Activated CD4-positive, alpha-beta T cell treated with anti-CD3 and anti-CD28 coated beads, Interleukin-2, amount 10 ng/mL, durations not matched to agents 24 days and 14 days (primary cell): ENCODE measurements around the gene TMPRSS11E. TPM values are rescaled to one million over a fixed set of nuclear protein-coding genes. Genes with fewer than 3 reads are reported as not detected.

Experiments
- DNase-seq: peaks from one replicate; pipeline ENCODE4 v3.0.0; 2022
- H3K27ac Mint-ChIP-seq: one replicate; pipeline ENCODE4 v1.8.0; 2022; ENCODE audit warnings: mild to moderate bottlenecking, mixed read lengths
- H3K27me3 Mint-ChIP-seq: one replicate; pipeline ENCODE4 v1.8.0; 2022; ENCODE audit warnings: mixed read lengths
- H3K36me3 Mint-ChIP-seq: one replicate; pipeline ENCODE4 v1.8.0; 2022; ENCODE audit warnings: low read depth, mild to moderate bottlenecking, mixed read lengths
- H3K4me1 Mint-ChIP-seq: one replicate; pipeline ENCODE4 v1.8.0; 2021; ENCODE audit warnings: mixed read lengths
- H3K4me3 Mint-ChIP-seq: one replicate; pipeline ENCODE4 v1.8.0; 2022; ENCODE audit warnings: mild to moderate bottlenecking, moderate library complexity, mixed read lengths
- H3K9me3 Mint-ChIP-seq: one replicate; pipeline ENCODE4 v1.8.0; 2021; ENCODE audit warnings: mixed read lengths
- intact Hi-C: fragments of 100-400 bp; cut with micrococcal nuclease; formaldehyde crosslinking; loops from one replicate; pipeline ENCODE4 v1.15.1; 2023
- total RNA-seq: library from RNA; stranded (reverse); gene quantifications from 2 replicates; pipeline ENCODE4 v1.2.3, GENCODE V29; 2022

The TMPRSS11E gene
- total RNA-seq, 1 donor from 2014 or later: not detected

DNA sequence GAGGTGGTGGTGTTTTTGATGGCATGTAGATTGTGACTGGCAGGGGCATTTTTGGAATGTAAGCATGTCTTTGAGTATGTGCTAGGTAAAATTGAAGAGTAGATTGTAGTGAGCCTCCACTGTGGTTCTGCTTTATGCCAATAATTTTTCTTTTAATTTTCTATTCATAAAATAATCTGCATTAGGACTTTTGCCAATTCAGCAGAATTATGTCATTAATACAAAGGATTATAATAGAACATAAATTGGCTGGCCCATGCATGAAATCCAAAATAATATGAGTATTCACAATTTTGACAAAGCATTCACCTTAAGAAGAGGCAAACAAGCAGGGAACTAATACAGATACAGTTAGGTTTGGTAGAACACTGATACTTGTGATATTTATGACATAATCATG is 14.9 kb upstream of the TMPRSS11E start:
- DNase-seq: no peak
- peaks cover 3% of the 10 kb centered on the region for H3K9me3 Mint-ChIP-seq
- intact Hi-C loops: no loop called here
- H3K27me3 Mint-ChIP-seq: no peaks in the 10 kb centered on the region
- peaks cover 11% of the 10 kb centered on the region for H3K4me1 Mint-ChIP-seq
- no peak overlapping the region for H3K4me3 Mint-ChIP-seq
- H3K27ac Mint-ChIP-seq: no peak overlapping the region
- H3K36me3 Mint-ChIP-seq: peaks cover 4% of the 10 kb centered on the region

DNA sequence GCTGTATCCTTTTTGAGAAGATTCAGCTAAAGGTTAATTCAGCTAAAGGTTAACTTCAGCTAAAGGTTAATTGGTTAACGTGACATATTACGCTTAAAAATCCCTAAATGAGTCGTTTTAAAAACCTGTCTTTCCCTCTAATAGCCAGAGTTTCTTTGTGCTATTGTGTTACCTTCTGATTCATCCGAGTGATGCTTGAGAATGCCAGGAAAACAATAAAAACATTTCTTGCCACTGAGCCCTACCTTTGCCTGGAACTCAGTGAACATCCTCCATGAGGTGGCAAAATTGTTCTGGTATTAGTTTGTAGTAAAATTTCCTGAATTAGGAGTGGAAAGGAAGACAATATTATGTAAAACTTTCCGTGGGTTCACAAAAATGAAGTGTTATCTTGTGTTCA is 13.7 kb upstream of the TMPRSS11E start:
- H3K27me3 Mint-ChIP-seq: no peaks in the 10 kb centered on the region
- H3K9me3 Mint-ChIP-seq: peaks cover 3% of the 10 kb centered on the region
- no peak for DNase-seq
- H3K27ac Mint-ChIP-seq: no peak overlapping the region
- intact Hi-C loops: no loop called here
- H3K36me3 Mint-ChIP-seq: peaks cover 4% of the 10 kb centered on the region
- no peak overlapping the region for H3K4me3 Mint-ChIP-seq
- peaks cover 15% of the 10 kb centered on the region for H3K4me1 Mint-ChIP-seq

DNA sequence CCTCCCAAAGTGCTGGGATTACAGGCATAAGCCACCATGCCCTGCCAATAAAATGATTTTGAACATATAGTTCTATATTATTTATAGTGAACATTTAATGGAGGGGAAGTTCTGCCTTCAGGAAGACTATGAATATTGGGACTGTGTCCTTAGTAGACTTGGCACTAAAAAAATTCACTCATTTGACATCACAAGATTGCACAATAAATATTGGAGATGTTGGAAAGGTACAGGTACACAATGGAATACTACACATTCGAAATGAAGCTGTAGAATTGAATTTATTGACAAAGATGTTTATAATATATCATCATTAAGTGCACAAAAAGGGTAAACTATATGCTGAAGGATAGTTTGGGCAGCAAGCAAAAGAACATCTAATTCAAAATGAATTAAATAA is 13.0 kb upstream of the TMPRSS11E start:
- no peak overlapping the region for H3K4me3 Mint-ChIP-seq
- H3K4me1 Mint-ChIP-seq: peaks cover 19% of the 10 kb centered on the region
- DNase-seq: no peak
- peaks cover 4% of the 10 kb centered on the region for H3K36me3 Mint-ChIP-seq
- no peak overlapping the region for H3K27ac Mint-ChIP-seq
- H3K27me3 Mint-ChIP-seq: no peaks in the 10 kb centered on the region
- peaks cover 3% of the 10 kb centered on the region for H3K9me3 Mint-ChIP-seq
- intact Hi-C loops: no loop called here

DNA sequence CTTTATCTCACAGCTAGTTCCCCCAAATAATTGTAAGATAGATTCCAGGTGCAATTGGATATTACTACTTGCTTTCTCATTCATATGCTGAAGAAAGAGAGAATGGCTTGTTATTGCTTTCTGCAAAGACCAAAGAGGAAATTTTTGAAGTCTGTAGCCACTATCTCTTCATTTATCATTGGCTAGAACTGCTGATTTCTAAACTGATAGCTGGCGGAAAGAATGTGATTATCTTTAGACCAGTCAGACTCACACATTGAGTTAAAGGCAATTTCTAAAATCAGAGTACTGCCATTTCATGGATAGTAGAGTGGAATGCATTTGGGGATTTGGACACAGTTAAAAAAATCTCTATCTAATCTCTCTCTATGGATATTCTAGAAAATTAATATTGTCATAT is 12.4 kb upstream of the TMPRSS11E start:
- H3K36me3 Mint-ChIP-seq: peaks cover 4% of the 10 kb centered on the region
- H3K27me3 Mint-ChIP-seq: no peaks in the 10 kb centered on the region
- H3K9me3 Mint-ChIP-seq: peaks cover 3% of the 10 kb centered on the region
- peak; percentile 29 for DNase-seq
- H3K27ac Mint-ChIP-seq: no peak overlapping the region
- intact Hi-C loops: no loop called here
- H3K4me3 Mint-ChIP-seq: no peak overlapping the region
- H3K4me1 Mint-ChIP-seq: peaks cover 22% of the 10 kb centered on the region

DNA sequence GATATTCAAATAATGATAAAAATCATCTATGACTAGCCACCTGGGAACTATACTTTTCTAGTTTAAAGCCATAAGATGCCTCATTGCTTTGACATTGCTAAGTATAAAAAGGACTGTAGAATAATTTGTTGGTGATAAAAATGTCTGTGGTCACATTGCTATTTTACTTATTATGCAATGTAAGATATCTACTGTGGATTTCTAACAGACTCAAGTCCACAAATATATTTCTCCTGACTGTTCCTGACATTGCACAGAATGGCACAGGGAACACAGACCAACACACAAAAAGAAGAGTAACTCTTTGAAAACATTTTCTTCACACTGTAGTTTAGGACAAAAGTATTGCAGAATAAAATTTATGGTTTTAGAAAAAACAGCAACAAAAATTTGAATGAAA is 2.2 kb upstream of the TMPRSS11E start:
- H3K9me3 Mint-ChIP-seq: peaks cover 9% of the 10 kb centered on the region
- H3K4me1 Mint-ChIP-seq: peaks cover 23% of the 10 kb centered on the region
- peaks cover 2% of the 10 kb centered on the region for H3K36me3 Mint-ChIP-seq
- H3K27ac Mint-ChIP-seq: no peak overlapping the region
- H3K27me3 Mint-ChIP-seq: peaks cover 5% of the 10 kb centered on the region
- intact Hi-C loops: no loop called here
- DNase-seq: no peak
- no peak overlapping the region for H3K4me3 Mint-ChIP-seq

DNA sequence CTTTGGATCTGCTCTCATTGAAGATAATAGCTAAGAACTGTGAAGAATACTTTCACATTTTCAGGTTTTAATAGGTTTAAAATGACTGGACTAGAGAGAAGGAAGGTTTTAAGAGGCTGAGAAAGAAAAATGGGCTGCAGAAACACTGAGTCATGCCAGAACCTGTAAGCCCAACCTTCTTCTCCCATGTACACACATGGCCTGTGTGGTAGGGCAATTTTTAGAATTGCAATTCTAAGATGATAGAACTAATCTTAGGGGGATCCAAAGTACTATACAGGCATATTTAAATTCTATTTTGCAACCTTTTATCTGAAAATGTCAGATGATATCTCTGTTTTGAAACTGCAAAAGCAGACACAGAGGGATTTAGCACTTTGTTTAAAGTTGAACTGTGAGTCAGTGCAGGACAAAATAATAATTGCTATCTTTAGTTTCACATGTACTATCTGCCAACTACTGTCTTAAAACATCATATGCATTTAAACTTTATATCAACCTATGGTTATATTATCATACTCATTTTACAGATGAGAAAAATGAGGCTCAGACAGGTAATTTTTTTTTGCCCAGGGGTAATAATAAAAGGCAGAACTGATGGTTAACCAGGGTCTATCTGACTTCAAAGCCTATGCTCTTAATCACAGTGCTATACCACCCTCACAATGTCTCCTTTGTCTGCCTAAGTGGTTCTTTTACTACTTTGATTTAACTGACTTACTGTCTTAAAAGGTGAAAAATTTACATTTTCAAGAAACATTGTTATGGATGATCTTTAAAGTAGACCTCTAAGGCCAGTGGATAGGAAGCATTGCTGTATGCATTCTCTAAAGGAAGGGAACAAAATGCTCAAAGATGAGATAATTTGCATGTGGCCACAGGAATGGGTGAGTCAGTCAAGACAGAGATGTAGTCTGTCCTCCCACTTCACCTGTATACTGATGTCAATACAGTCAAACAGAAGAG is 4.3 kb downstream of the TMPRSS11E start:
- H3K27me3 Mint-ChIP-seq: peaks cover 9% of the 10 kb centered on the region
- no peaks in the 10 kb centered on the region for H3K36me3 Mint-ChIP-seq
- peaks cover 21% of the 10 kb centered on the region for H3K4me1 Mint-ChIP-seq
- peak overlapping the region; percentile 32 for H3K27ac Mint-ChIP-seq
- no peaks in the 10 kb centered on the region for H3K9me3 Mint-ChIP-seq
- peak overlapping the region; percentile 1 for H3K4me3 Mint-ChIP-seq
- DNase-seq: no peak
- intact Hi-C loops: no loop called here

DNA sequence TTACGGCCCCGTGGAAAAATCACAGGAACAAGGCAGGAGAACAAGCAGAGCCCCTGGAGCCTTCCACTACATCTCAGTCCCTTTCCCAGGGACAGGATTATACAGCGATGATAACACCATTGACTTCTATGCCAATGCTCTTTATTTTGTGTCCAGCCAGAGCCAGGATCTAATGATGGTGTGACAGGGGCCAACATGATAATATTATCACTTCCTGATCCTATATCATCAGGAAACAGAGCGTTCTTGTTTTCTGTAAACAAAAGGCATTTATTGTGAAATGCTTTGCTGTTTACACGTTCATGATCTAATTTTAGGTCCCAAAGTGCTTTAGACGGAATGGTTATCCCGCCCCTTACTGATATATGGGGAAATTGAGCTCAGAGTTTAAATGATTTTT is 12.8 kb downstream of the TMPRSS11E start:
- peaks cover 7% of the 10 kb centered on the region for H3K27me3 Mint-ChIP-seq
- no peak for DNase-seq
- H3K27ac Mint-ChIP-seq: no peak overlapping the region
- H3K4me1 Mint-ChIP-seq: peaks cover under 1% of the 10 kb centered on the region
- no peaks in the 10 kb centered on the region for H3K9me3 Mint-ChIP-seq
- no peaks in the 10 kb centered on the region for H3K36me3 Mint-ChIP-seq
- no peak overlapping the region for H3K4me3 Mint-ChIP-seq
- intact Hi-C loops: no loop called here

DNA sequence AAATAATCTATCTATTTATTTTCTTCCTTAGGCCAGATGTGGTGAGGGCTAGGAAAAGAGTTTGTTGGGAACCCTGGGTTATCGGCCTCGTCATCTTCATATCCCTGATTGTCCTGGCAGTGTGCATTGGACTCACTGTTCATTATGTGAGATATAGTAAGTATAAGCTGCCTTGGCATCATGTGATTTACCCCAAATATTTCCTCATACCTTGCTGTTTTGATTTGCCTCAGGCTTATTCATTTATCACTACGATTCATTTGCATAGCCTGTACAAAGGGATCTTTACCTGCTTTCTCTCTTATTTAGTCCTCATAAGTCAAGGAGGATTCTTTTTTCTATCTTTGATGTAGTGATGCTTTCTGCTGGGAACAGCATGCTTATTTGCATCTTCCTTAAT is 14.5 kb downstream of the TMPRSS11E start:
- no peak for DNase-seq
- Mint-ChIP-seq H3K9me3 (no peaks in the 10 kb centered on the region), H3K27ac (no peak overlapping the region), H3K36me3 (no peaks in the 10 kb centered on the region), H3K4me3 (no peak overlapping the region), H3K27me3 (peaks cover 3% of the 10 kb centered on the region), H3K4me1 (peaks cover 3% of the 10 kb centered on the region)
- intact Hi-C loops: no loop called here

DNA sequence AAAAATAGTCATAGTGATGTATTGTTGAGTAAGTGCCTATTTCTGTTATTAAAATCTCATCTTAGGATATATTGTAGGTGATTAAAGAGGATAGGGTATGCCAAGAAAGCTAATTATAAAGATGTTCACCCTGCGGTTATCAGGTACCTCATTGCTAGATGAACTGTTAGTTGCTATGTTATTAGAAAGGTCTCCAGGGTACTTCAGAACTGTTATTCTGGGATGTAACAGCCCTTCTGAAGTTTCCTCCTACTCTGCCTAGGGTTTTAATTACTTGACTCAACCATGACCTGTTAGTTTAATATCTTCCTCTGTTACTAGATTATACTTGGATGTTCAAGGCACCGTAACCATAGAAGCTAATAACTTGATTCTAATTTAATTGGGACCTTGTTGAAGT is 15.4 kb downstream of the TMPRSS11E start:
- no peak for DNase-seq
- Mint-ChIP-seq H3K4me1 (peaks cover 3% of the 10 kb centered on the region), H3K4me3 (no peak overlapping the region), H3K27me3 (peaks cover 3% of the 10 kb centered on the region), H3K27ac (no peak overlapping the region), H3K36me3 (no peaks in the 10 kb centered on the region), H3K9me3 (no peaks in the 10 kb centered on the region)
- intact Hi-C loops: no loop called here

DNA sequence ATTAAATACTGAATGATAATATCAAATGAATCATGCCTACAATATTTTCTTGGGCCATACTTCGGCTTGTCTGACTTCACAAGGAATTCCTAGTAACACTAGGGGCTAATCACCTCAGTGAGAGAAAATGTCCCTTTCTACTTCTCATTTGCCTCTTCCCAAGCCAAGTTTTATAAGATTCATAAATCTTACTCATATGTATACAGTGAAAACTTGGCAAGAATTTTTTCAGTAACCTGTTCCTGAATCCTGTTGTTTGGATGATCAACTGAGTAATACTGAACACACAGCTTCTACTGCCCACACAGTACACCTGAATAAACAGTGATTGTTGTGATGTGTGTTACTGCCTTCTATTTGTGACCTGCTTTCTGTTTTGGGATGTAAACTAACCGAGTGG is 16.5 kb downstream of the TMPRSS11E start:
- no peaks in the 10 kb centered on the region for H3K9me3 Mint-ChIP-seq
- H3K4me3 Mint-ChIP-seq: no peak overlapping the region
- intact Hi-C loops: no loop called here
- DNase-seq: no peak
- no peaks in the 10 kb centered on the region for H3K36me3 Mint-ChIP-seq
- peaks cover 3% of the 10 kb centered on the region for H3K27me3 Mint-ChIP-seq
- H3K4me1 Mint-ChIP-seq: peaks cover 3% of the 10 kb centered on the region
- no peak overlapping the region for H3K27ac Mint-ChIP-seq

DNA sequence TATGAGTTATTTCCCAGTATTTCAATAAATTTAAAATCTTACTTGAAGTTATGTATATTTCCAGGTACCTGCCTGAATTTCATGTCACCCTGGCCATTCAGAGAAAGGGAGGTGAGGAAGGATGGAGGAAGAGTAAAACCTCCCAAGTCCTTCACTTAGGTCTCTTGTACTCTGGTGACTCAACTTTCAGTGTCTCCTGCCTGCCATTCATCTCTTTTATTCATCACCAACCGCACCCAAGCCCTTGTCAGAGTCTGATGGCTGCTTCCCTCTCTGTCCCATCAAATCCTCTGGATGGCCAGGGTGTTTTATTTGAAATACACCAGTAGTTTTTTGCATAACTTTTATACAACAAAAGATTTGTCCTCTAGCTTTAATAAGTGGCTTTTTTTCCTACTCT is 17.8 kb downstream of the TMPRSS11E start:
- H3K4me3 Mint-ChIP-seq: no peak overlapping the region
- peaks cover 6% of the 10 kb centered on the region for H3K4me1 Mint-ChIP-seq
- H3K36me3 Mint-ChIP-seq: no peaks in the 10 kb centered on the region
- no peak for DNase-seq
- no peaks in the 10 kb centered on the region for H3K27me3 Mint-ChIP-seq
- intact Hi-C loops: no loop called here
- no peak overlapping the region for H3K27ac Mint-ChIP-seq
- H3K9me3 Mint-ChIP-seq: no peaks in the 10 kb centered on the region

DNA sequence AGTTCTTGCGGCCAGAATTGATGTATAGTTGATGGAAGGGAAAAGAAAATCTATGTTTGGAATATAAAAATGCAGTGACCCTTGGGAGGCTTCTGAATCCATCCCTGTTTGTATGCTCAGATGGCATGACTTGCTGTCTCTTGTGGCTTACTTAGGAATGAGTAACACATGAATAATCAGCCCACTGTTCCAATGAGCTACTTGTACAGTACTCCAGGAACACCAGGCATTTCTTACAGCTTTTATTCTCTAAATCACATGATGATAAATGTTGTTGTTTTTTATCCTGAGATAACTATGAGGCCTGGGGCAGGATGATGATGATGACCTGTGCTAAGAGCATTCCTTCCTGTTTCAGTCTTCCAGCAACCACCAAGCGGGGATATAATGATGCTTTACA is 18.9 kb downstream of the TMPRSS11E start:
- Mint-ChIP-seq H3K4me1 (peaks cover 6% of the 10 kb centered on the region), H3K27ac (no peak overlapping the region), H3K4me3 (no peak overlapping the region), H3K36me3 (no peaks in the 10 kb centered on the region), H3K27me3 (no peaks in the 10 kb centered on the region), H3K9me3 (no peaks in the 10 kb centered on the region)
- intact Hi-C loops: no loop called here
- DNase-seq: no peak

DNA sequence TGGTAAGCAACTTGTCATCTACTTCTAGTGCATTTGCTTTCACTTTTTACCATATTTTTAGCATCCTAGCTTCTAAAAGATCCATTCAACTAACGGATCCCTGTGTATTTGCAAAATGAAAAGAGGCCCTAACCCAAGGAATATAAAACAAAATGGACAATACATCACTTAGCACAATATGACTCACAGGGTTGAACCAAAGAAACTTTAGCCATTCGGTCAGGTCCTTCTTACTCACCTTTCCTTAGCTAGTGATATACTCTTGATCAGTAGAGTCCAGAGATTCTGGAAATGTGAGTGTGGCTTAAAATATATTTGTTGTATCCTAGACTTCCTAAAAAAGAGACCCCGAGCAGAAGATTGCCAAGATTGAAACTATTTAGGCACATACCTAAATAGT is 19.5 kb downstream of the TMPRSS11E start:
- no peak overlapping the region for H3K27ac Mint-ChIP-seq
- no peaks in the 10 kb centered on the region for H3K9me3 Mint-ChIP-seq
- no peaks in the 10 kb centered on the region for H3K27me3 Mint-ChIP-seq
- DNase-seq: no peak
- intact Hi-C loops: no loop called here
- no peak overlapping the region for H3K4me3 Mint-ChIP-seq
- H3K36me3 Mint-ChIP-seq: no peaks in the 10 kb centered on the region
- H3K4me1 Mint-ChIP-seq: peaks cover 6% of the 10 kb centered on the region

DNA sequence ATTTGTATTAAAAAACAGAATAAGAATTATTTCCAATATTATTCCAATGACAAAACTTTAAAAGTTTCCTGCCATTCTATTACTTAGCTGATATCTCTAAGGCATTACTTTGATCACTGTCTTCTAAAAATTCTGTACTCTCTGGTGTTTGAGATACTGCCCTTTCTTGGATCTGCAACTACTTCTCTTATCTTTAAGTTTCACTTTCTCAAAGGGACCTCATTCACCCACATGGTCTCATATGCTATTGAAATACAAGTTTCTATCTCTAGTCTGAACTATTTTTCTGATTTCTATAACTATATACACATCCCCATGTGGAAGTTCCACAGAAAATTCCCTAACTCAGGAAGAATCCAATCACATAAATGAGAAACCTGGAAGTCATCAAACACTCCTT is 22.2 kb downstream of the TMPRSS11E start:
- Mint-ChIP-seq H3K36me3 (no peaks in the 10 kb centered on the region), H3K9me3 (peaks cover 3% of the 10 kb centered on the region), H3K4me3 (no peak overlapping the region), H3K4me1 (peaks cover 6% of the 10 kb centered on the region), H3K27ac (no peak overlapping the region), H3K27me3 (no peaks in the 10 kb centered on the region)
- no peak for DNase-seq
- intact Hi-C loops: no loop called here

DNA sequence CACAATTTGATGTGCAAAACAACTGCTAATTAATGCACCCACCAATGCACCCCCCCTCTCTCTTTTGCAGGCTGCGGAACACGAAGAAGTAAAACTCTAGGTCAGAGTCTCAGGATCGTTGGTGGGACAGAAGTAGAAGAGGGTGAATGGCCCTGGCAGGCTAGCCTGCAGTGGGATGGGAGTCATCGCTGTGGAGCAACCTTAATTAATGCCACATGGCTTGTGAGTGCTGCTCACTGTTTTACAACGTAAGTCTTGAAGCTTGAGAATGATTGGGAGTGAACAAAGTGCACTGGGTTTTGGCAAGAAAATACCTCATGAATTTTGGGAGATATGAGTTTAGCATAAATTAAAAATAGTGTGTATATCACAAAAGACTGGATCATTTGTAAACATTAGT is 28.9 kb downstream of the TMPRSS11E start:
- H3K36me3 Mint-ChIP-seq: no peaks in the 10 kb centered on the region
- H3K4me3 Mint-ChIP-seq: no peak overlapping the region
- H3K27ac Mint-ChIP-seq: no peak overlapping the region
- no peak for DNase-seq
- intact Hi-C loops: no loop called here
- peaks cover 5% of the 10 kb centered on the region for H3K27me3 Mint-ChIP-seq
- H3K4me1 Mint-ChIP-seq: no peaks in the 10 kb centered on the region
- H3K9me3 Mint-ChIP-seq: peaks cover 3% of the 10 kb centered on the region
